B cell (primary cell): ENCODE data around the gene KLHL1. TPM values are rescaled to one million over a fixed set of nuclear protein-coding genes. Genes with fewer than 3 reads are reported as not detected.

Source experiments
- ATAC-seq: fragments of 200-7000 bp; cut with Tn5 transposase; one replicate; pipeline ENCODE4 v1.10.0; 2021; ENCODE audit warnings: low read depth, mild to moderate bottlenecking, moderate number of reproducible peaks, moderate library complexity
- CTCF ChIA-PET: fragments of 350-600 bp; sonication (Branson Sonifier 250); formaldehyde crosslinking; loops from one replicate; lab custom pipeline; 2021; ENCODE audit warnings: antibody characterized with exemption, inconsistent platforms; lab: Charles Lee
- POLR2A ChIA-PET: fragments of 350-600 bp; sonication (Branson Sonifier 250); formaldehyde crosslinking; loops from one replicate; lab custom pipeline; 2021; ENCODE audit warnings: antibody characterized with exemption; lab: Charles Lee
- DNase-seq: peaks from one replicate; pipeline ENCODE4 v3.0.0; 2013
- H2AFZ ChIP-seq: 2 replicates; pipeline ENCODE4 v1.6.1; 2012; ENCODE audit warnings: mild to moderate bottlenecking, low read depth, low read length; ENCODE audit not compliant: insufficient read depth, poor library complexity, severe bottlenecking
- H3K27ac ChIP-seq, 2 donors: 1 replicate in 1 of 2; 2 replicates in 1 of 2; pipeline ENCODE4 v1.5.1; 2012 to 2013; ENCODE audit warnings: low read length in 2 of 2, mild to moderate bottlenecking in 2 of 2, moderate library complexity in 1 of 2
- H3K27me3 ChIP-seq, 4 experiments: fragments of 200-600 bp in 1 of 4; sonication (generic) in 1 of 4; replicated peaks in 1 of 4; 1 replicate in 2 of 4; 2 replicates in 2 of 4; pipeline versions ENCODE4 v1.6.1 to v1.7.0; 2013 to 2016; ENCODE audit warnings: low read length in 3 of 4, mild to moderate bottlenecking in 2 of 4, mixed read lengths in 1 of 4, moderate library complexity in 1 of 4; ENCODE audit not compliant: insufficient read depth in 4 of 4, control insufficient read depth in 3 of 4; ENCODE audit errors: control extremely low read depth in 1 of 4
- H3K36me3 ChIP-seq, 2 experiments: replicated peaks in 1 of 2; 1 replicate in 1 of 2; 2 replicates in 1 of 2; pipeline versions ENCODE4 v1.6.1 to v1.7.1; 2013; ENCODE audit warnings: low read length in 1 of 2; ENCODE audit not compliant: insufficient read depth in 2 of 2, control insufficient read depth in 1 of 2; ENCODE audit errors: control extremely low read depth in 1 of 2, extremely low read depth in 1 of 2
- H3K4me1 ChIP-seq, 2 donors: fragments of 200-600 bp in 1 of 2; sonication (generic) in 1 of 2; 1 replicate in 1 of 2; 2 replicates in 1 of 2; pipeline versions ENCODE4 v1.5.1 to v1.6.1; 2013 to 2017; ENCODE audit warnings: low read length in 2 of 2; ENCODE audit not compliant: control insufficient read depth in 2 of 2, insufficient read depth in 2 of 2
- H3K4me2 ChIP-seq: replicated peaks from 2 replicates; pipeline ENCODE3; 2012; ENCODE audit warnings: mild to moderate bottlenecking, low read depth, low read length; ENCODE audit not compliant: poor library complexity, severe bottlenecking
- H3K4me3 ChIP-seq, 5 experiments: fragments of 200-600 bp in 1 of 5; sonication (generic) in 1 of 5; 1 replicate in 3 of 5; 2 replicates in 2 of 5; pipeline versions ENCODE4 v1.5.1 to v1.7.0; 2011 to 2016; ENCODE audit warnings: low read length in 4 of 5, mild to moderate bottlenecking in 4 of 5, low read depth in 2 of 5, control low read depth in 1 of 5, moderate library complexity in 1 of 5; ENCODE audit not compliant: insufficient read depth in 1 of 5; ENCODE audit errors: control extremely low read depth in 1 of 5, extremely low read depth in 1 of 5
- H3K79me2 ChIP-seq: fragments of 200-600 bp; sonication (generic); one replicate; pipeline ENCODE4 v1.6.0; 2016; ENCODE audit warnings: low read length; ENCODE audit not compliant: control insufficient read depth, insufficient read depth
- H3K9ac ChIP-seq: fragments of 200-600 bp; sonication (generic); 2 replicates; pipeline ENCODE4 v1.6.1; 2017; ENCODE audit warnings: mild to moderate bottlenecking, low read length, moderate library complexity
- H3K9me3 ChIP-seq, 3 donors: one replicate each; pipeline versions ENCODE4 v1.6.1 to v1.7.1; 2013; ENCODE audit warnings: low read length in 2 of 3; ENCODE audit not compliant: control insufficient read depth in 2 of 3, insufficient read depth in 1 of 3; ENCODE audit errors: control extremely low read depth in 1 of 3
- H4K20me1 ChIP-seq: 2 replicates; pipeline ENCODE4 v1.6.0; 2012; ENCODE audit warnings: mild to moderate bottlenecking, low read length; ENCODE audit not compliant: insufficient read depth, control insufficient read depth, poor library complexity, severe bottlenecking
- H3K27ac Mint-ChIP-seq: one replicate; pipeline ENCODE4 v1.8.0; 2021; ENCODE audit warnings: mixed read lengths
- H3K27me3 Mint-ChIP-seq: one replicate; pipeline ENCODE4 v1.8.0; 2021; ENCODE audit warnings: mixed read lengths
- H3K4me1 Mint-ChIP-seq: one replicate; pipeline ENCODE4 v1.8.0; 2021; ENCODE audit warnings: mixed read lengths
- H3K4me3 Mint-ChIP-seq: one replicate; pipeline ENCODE4 v1.8.0; 2021; ENCODE audit warnings: mixed read lengths
- H3K9me3 Mint-ChIP-seq: one replicate; pipeline ENCODE4 v1.8.0; 2022; ENCODE audit warnings: mixed read lengths; ENCODE audit not compliant: insufficient read depth
- CTCF ChIP-seq: fragments of 200-600 bp; IDR thresholded peaks from one replicate; pipeline ENCODE4 v1.8.0; 2022; ENCODE audit warnings: antibody characterized with exemption, mild to moderate bottlenecking
- EZH2 ChIP-seq: IDR thresholded peaks from 2 replicates; pipeline ENCODE4 v1.6.1; 2012; ENCODE audit warnings: borderline replicate concordance, low read depth, mild to moderate bottlenecking, moderate library complexity, low read length; ENCODE audit not compliant: insufficient read depth, poor library complexity, severe bottlenecking
- WGBS: methylation state at CpG from one replicate; pipeline ENCODE4 v1.1.5; 2013; ENCODE audit warnings: missing lambda C conversion rate; ENCODE audit not compliant: insufficient coverage; 5-methylcytosine and 5-hydroxymethylcytosine counted together
- intact Hi-C: fragments of 100-400 bp; cut with micrococcal nuclease; formaldehyde crosslinking; loops from one replicate; pipeline ENCODE4 v1.10.0; 2022
- polyA plus RNA-seq: library from polyadenylated mRNA; depleted of rRNA; stranded (reverse); fragments of >200 nt; gene quantifications from 2 replicates; pipeline ENCODE4 v1.2.3, GENCODE V29; 2012
- total RNA-seq, 2 donors: library from RNA; stranded (reverse); fragments of 120-200 nt in 1 of 2; gene quantifications; 1 replicate in 1 of 2; 2 replicates in 1 of 2; pipeline versions ENCODE4 v1.2.3 to v1.2.4, GENCODE V29; 2013 to 2022

KLHL1 gene
- total and polyA plus RNA-seq, 2 donors (not counting 1 experiment from before 2014, with no cell fraction given) = not detected

GRCh38 chr13:70128098-70128497 is 19.8 kb upstream of the KLHL1 start:
- Mint-ChIP-seq H3K4me1 (no peaks in the 10 kb centered on the region), H3K27me3 (no peaks in the 10 kb centered on the region), H3K4me3 (no peak overlapping the region), H3K27ac (no peak overlapping the region), H3K9me3 (no peaks in the 10 kb centered on the region)
- CTCF ChIA-PET = no interaction called here
- H3K4me2 ChIP-seq = no peak overlapping the region
- H3K36me3 ChIP-seq = no peaks in the 10 kb centered on the region
- H3K9me3 ChIP-seq = no peaks in the 10 kb centered on the region
- no peaks in the 10 kb centered on the region for H3K4me1 ChIP-seq
- H2AFZ ChIP-seq = no peak overlapping the region
- DNase-seq (no peak), ATAC-seq (no peak)
- H3K27me3 ChIP-seq = no peaks in the 10 kb centered on the region
- H4K20me1 ChIP-seq = no peaks in the 10 kb centered on the region
- H3K27ac ChIP-seq = no peak overlapping the region
- no peak overlapping the region for H3K4me3 ChIP-seq
- TF ChIP-seq EZH2 (no peak), CTCF (no peak)
- no CpG with 5 or more reads among the region's 2 CpGs for WGBS
- POLR2A ChIA-PET = no interaction called here
- no peaks in the 10 kb centered on the region for H3K79me2 ChIP-seq
- no peak overlapping the region for H3K9ac ChIP-seq
- intact Hi-C loops = no loop called here

GRCh38 chr13:70125693-70126092 is 17.4 kb upstream of the KLHL1 start:
- Histone ChIP-seq H3K9ac (no peak overlapping the region), H3K4me1 (no peaks in the 10 kb centered on the region), H3K27ac (no peak overlapping the region), H3K4me3 (no peak overlapping the region), H3K79me2 (no peaks in the 10 kb centered on the region), H4K20me1 (no peaks in the 10 kb centered on the region), H2AFZ (no peak overlapping the region), H3K36me3 (no peaks in the 10 kb centered on the region), H3K27me3 (no peaks in the 10 kb centered on the region), H3K4me2 (no peak overlapping the region), H3K9me3 (no peaks in the 10 kb centered on the region)
- intact Hi-C loops = no loop called here
- CTCF ChIA-PET = no interaction called here
- POLR2A ChIA-PET = no interaction called here
- ATAC-seq (no peak), DNase-seq (no peak)
- no peak overlapping the region for H3K4me3 Mint-ChIP-seq
- H3K27ac Mint-ChIP-seq = no peak overlapping the region
- no peaks in the 10 kb centered on the region for H3K9me3 Mint-ChIP-seq
- no peaks in the 10 kb centered on the region for H3K27me3 Mint-ChIP-seq
- no CpG with 5 or more reads among the region's 5 CpGs for WGBS
- no peak for TF ChIP-seq EZH2
- TF ChIP-seq CTCF = no peak
- H3K4me1 Mint-ChIP-seq = no peaks in the 10 kb centered on the region
